HepG2 (cell line): ENCODE data around the gene MGST2. TPM values are rescaled to one million over a fixed set of nuclear protein-coding genes. Genes with fewer than 3 reads are reported as not detected.

Experiments used
- ARID4A ChIP-seq: sonication (generic); formaldehyde crosslinking; IDR thresholded peaks from 2 replicates; pipeline ENCODE4 v1.5.0; 2020; ENCODE audit warnings: mild to moderate bottlenecking, missing genetic modification reagents, borderline replicate concordance
- ASH2L ChIP-seq: fragments of 300-600, 200-600 bp; sonication (generic); IDR thresholded peaks from 2 replicates; pipeline ENCODE4 v1.7.0; 2017; ENCODE audit warnings: low read depth, mild to moderate bottlenecking, moderate library complexity, mixed read lengths, low read length; ENCODE audit not compliant: insufficient read length
- BORCS8-MEF2B ChIP-seq: sonication (generic); formaldehyde crosslinking; IDR thresholded peaks from 2 replicates; pipeline ENCODE4 v1.8.0; 2022; ENCODE audit warnings: mild to moderate bottlenecking, missing genetic modification reagents
- ERF ChIP-seq: IDR thresholded peaks from 2 replicates; pipeline ENCODE4 v1.6.1; 2018; ENCODE audit warnings: missing biosample characterization, missing genetic modification reagents
- GLMP ChIP-seq: sonication (generic); formaldehyde crosslinking; IDR thresholded peaks from 2 replicates; pipeline ENCODE4 v1.9.0; 2021; ENCODE audit warnings: missing genetic modification reagents, mild to moderate bottlenecking, borderline replicate concordance
- ISX ChIP-seq: sonication (generic); formaldehyde crosslinking; conservative IDR thresholded peaks from 2 replicates; pipeline ENCODE4 v1.5.0; 2020; ENCODE audit warnings: missing genetic modification reagents
- LCORL ChIP-seq, 2 experiments: fragments of 450-650 bp in 1 of 2; sonication (generic) in 1 of 2; formaldehyde crosslinking in 1 of 2; IDR thresholded peaks; 2 replicates each; pipeline versions ENCODE4 v1.5.0 to v1.6.1; 2017 to 2020; ENCODE audit warnings: antibody characterized with exemption in 1 of 2, missing genetic modification reagents in 1 of 2
- MED1 ChIP-seq: sonication (generic); formaldehyde crosslinking; IDR thresholded peaks from 2 replicates; pipeline ENCODE4 v1.4.0; 2020; ENCODE audit warnings: missing genetic modification reagents
- MED8 ChIP-seq: sonication (generic); formaldehyde crosslinking; IDR thresholded peaks from 2 replicates; pipeline ENCODE4 v1.8.1; 2023; ENCODE audit warnings: mild to moderate bottlenecking, missing genetic modification reagents; ENCODE audit not compliant: insufficient replicate concordance
- SMC3 ChIP-seq: IDR thresholded peaks from 2 replicates; pipeline ENCODE4 v1.6.1; 2011; ENCODE audit warnings: low read length, improper control_type of control experiment
- YEATS4 ChIP-seq: sonication (generic); formaldehyde crosslinking; IDR thresholded peaks from 2 replicates; pipeline ENCODE4 v1.4.0; 2020; ENCODE audit warnings: missing genetic modification reagents, borderline replicate concordance
- ZBTB20 ChIP-seq: sonication (generic); formaldehyde crosslinking; IDR thresholded peaks from 2 replicates; pipeline ENCODE4 v1.8.1; 2023; ENCODE audit warnings: missing genetic modification reagents, low read depth, mild to moderate bottlenecking, borderline replicate concordance
- ZGPAT ChIP-seq: IDR thresholded peaks from 2 replicates; pipeline ENCODE4 v1.6.1; 2016; ENCODE audit warnings: mild to moderate bottlenecking
- ZMYM4 ChIP-seq: sonication (generic); formaldehyde crosslinking; IDR thresholded peaks from 2 replicates; pipeline ENCODE4 v1.8.1; 2023; ENCODE audit warnings: mild to moderate bottlenecking, missing genetic modification reagents
- ZNF205 ChIP-seq: IDR thresholded peaks from 2 replicates; pipeline ENCODE4 v1.6.1; 2018; ENCODE audit warnings: missing biosample characterization, missing genetic modification reagents
- ZNF274 ChIP-seq: sonication (generic); formaldehyde crosslinking; IDR thresholded peaks from 2 replicates; pipeline ENCODE4 v1.5.1; 2020; ENCODE audit warnings: mild to moderate bottlenecking, missing genetic modification reagents
- ZNF557 ChIP-seq: sonication (generic); formaldehyde crosslinking; IDR thresholded peaks from 2 replicates; pipeline ENCODE4 v1.4.0; 2020; ENCODE audit warnings: missing genetic modification reagents
- ZNF619 ChIP-seq: sonication (generic); formaldehyde crosslinking; IDR thresholded peaks from 2 replicates; pipeline ENCODE4 v1.4.0; 2020; ENCODE audit warnings: mild to moderate bottlenecking, missing genetic modification reagents
- ZSCAN22 ChIP-seq: sonication (generic); formaldehyde crosslinking; IDR thresholded peaks from 2 replicates; pipeline ENCODE4 v1.4.0; 2020; ENCODE audit warnings: mild to moderate bottlenecking, missing genetic modification reagents
- polyA plus RNA-seq, 8 experiments: library from polyadenylated mRNA; depleted of rRNA in 3 of 8; stranded (reverse) in 7 of 8; unstranded in 1 of 8; fragments of >200 nt; fragmentation: Illumina TruSeq in 4 of 8; extraction: Trizol in 4 of 8; gene quantifications; 2 replicates each; pipeline versions ENCODE4 v1.2.1 to v1.2.3, GENCODE V29; 2011 to 2016; ENCODE audit warnings: low read depth in 4 of 8, missing spikeins in 1 of 8, mixed read lengths in 1 of 8; ENCODE audit not compliant: insufficient read depth in 1 of 8
- total RNA-seq, 5 experiments: library from RNA; depleted of rRNA; stranded (reverse); fragments of >200 nt; fragmentation: Illumina TruSeq; extraction: Trizol; gene quantifications; 2 replicates each; pipeline ENCODE4 v1.2.3, GENCODE V29; 2016; ENCODE audit warnings: low read depth in 1 of 5

MGST2 gene
- total and polyA plus RNA-seq, 2 of the 13 experiments (the other 11 are each of a cell fraction or from before 2014, with no cell fraction given) = 205 to 416 TPM

GRCh38 chr4:139656614-139657486 is 8.8 kb upstream of the MGST2 start (continued):
- TF ChIP-seq ZNF557 (CRISPR knock-in tag) = 0 out of 2 replicates have a peak, but pooled peaks have one; percentile 70
- no peak for TF ChIP-seq ISX
- no peak for TF ChIP-seq MED8 (CRISPR knock-in tag)
- TF ChIP-seq GLMP (CRISPR knock-in tag) = no peak
- TF ChIP-seq YEATS4 (CRISPR knock-in tag) = peak; percentile 39; the same call in 1 of the 2 replicates
- 0 out of 2 replicates have a peak, but pooled peaks have one; percentile 5 for TF ChIP-seq ZMYM4 (CRISPR knock-in tag)
- peak; percentile 51; the same call in 1 of the 2 replicates for TF ChIP-seq ZGPAT
- peak; percentile 67 for TF ChIP-seq SMC3
- TF ChIP-seq ZNF619 (CRISPR knock-in tag) = peak; percentile 56; the same call in 1 of the 2 replicates
- TF ChIP-seq ZSCAN22 (CRISPR knock-in tag) = no peak
- TF ChIP-seq LCORL (IDR thresholded peaks at IDR 0.05) = no peak
- peak; percentile 64; the same call in 1 of the 2 replicates for TF ChIP-seq LCORL (CRISPR knock-in tag; IDR thresholded peaks at IDR 0.05)
- TF ChIP-seq ARID4A (CRISPR knock-in tag) = peak; percentile 14; the same call in 1 of the 2 replicates
- TF ChIP-seq MED1 (CRISPR knock-in tag) = peak; percentile 55
- peak; percentile 48; the same call in 1 of the 2 replicates for TF ChIP-seq BORCS8-MEF2B (CRISPR knock-in tag)
- no peak; the same call in 1 of the 2 replicates for TF ChIP-seq ERF (CRISPR knock-in tag)
- TF ChIP-seq ZBTB20 (CRISPR knock-in tag) = no peak
- 0 out of 2 replicates have a peak, but pooled peaks have one; percentile 61 for TF ChIP-seq ZNF205 (CRISPR knock-in tag)
- TF ChIP-seq ASH2L = peak; percentile 29
- TF ChIP-seq ZNF274 = no peak
